ENCODE results near the gene MCCC1. TPM values are rescaled to one million over a fixed set of nuclear protein-coding genes. Genes with fewer than 3 reads are reported as not detected.

The MCCC1 gene
- total RNA-seq, 1 donor from 2014 or later, result 24.1 TPM

GRCh38 chr3:183087184-183087583 is 12.1 kb downstream of the MCCC1 start:
- Mint-ChIP-seq H3K9me3 (ENCODE audit: low read depth) (no peaks in the 10 kb centered on the region), H3K27me3 (ENCODE audit: low read depth) (no peaks in the 10 kb centered on the region), H3K27ac (ENCODE audit: unreplicated experiment) (no peak overlapping the region), H3K4me3 (ENCODE audit: unreplicated experiment) (no peak overlapping the region), H3K4me1 (ENCODE audit: low read depth) (peaks cover 6% of the 10 kb centered on the region), H3K36me3 (ENCODE audit: low read depth) (peaks cover 45% of the 10 kb centered on the region)
- TF ChIP-seq CTCF (IDR thresholded peaks at IDR 0.05), result no peak
- no peak for DNase-seq (ENCODE audit: low spot score)

- Mint-ChIP-seq H3K27ac (ENCODE audit: unreplicated experiment) (peak overlapping the region; percentile 8), H3K9me3 (ENCODE audit: low read depth) (no peaks in the 10 kb centered on the region), H3K27me3 (ENCODE audit: low read depth) (no peaks in the 10 kb centered on the region), H3K4me3 (ENCODE audit: unreplicated experiment) (no peak overlapping the region), H3K4me1 (ENCODE audit: low read depth) (peaks cover 6% of the 10 kb centered on the region), H3K36me3 (ENCODE audit: low read depth) (peaks cover 41% of the 10 kb centered on the region)
- peak; percentile 66 for TF ChIP-seq CTCF (IDR thresholded peaks at IDR 0.05)
- no peak for DNase-seq (ENCODE audit: low spot score)
Measured at GRCh38 chr3:183085634-183086390, 13.5 kb downstream of the MCCC1 start.

- Mint-ChIP-seq H3K4me3 (ENCODE audit: unreplicated experiment) (no peak overlapping the region), H3K36me3 (ENCODE audit: low read depth) (peaks cover 49% of the 10 kb centered on the region), H3K27me3 (ENCODE audit: low read depth) (no peaks in the 10 kb centered on the region), H3K4me1 (ENCODE audit: low read depth) (peaks cover 6% of the 10 kb centered on the region), H3K9me3 (ENCODE audit: low read depth) (peaks cover 13% of the 10 kb centered on the region), H3K27ac (ENCODE audit: unreplicated experiment) (no peak overlapping the region)
- TF ChIP-seq CTCF (IDR thresholded peaks at IDR 0.05), result no peak
- no peak for DNase-seq (ENCODE audit: low spot score)
Measured at GRCh38 chr3:183082355-183082915, 16.9 kb downstream of the MCCC1 start.

DNA sequence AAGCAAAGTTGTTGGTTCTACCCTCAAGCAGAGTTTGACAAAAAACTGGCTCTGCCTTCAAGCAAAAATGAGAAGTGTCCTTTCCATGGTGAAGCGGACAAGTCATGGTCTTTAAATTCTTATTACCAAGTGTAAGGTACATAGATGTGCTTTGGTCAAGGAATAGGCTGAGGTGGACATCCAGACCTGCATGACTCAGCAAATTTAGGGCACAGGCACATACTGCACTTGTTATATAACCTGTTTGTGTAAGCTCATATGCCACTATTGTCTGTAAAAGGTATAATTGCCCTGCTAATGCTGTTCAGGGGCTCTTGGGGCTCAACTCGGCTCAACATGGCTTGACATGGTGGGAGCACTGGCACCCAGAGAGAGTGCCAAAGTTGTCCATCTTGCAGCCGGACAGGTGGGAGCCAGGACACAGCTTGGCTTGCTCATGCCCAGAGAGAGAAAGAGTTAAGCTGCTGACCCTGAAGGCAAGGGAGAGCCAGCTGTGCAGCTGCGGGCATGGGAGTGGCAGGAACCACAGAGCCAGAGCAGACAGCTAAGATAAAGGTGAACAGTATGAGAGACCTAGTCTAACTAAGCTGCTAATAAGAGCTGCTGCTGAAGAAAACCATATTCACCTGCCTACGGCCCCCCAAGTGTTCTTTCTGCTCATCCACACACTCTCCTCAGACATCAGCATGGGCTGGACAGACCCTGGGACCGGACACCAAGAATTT is 17.7 kb downstream of the MCCC1 start:
- TF ChIP-seq CTCF (IDR thresholded peaks at IDR 0.05), result no peak
- no peak overlapping the region for H3K27ac Mint-ChIP-seq (ENCODE audit: unreplicated experiment)
- peaks cover 13% of the 10 kb centered on the region for H3K9me3 Mint-ChIP-seq (ENCODE audit: low read depth)
- peaks cover 6% of the 10 kb centered on the region for H3K4me1 Mint-ChIP-seq (ENCODE audit: low read depth)
- peaks cover 49% of the 10 kb centered on the region for H3K36me3 Mint-ChIP-seq (ENCODE audit: low read depth)
- H3K4me3 Mint-ChIP-seq (ENCODE audit: unreplicated experiment), result no peak overlapping the region
- no peak for DNase-seq (ENCODE audit: low spot score)
- H3K27me3 Mint-ChIP-seq (ENCODE audit: low read depth), result no peaks in the 10 kb centered on the region

- Mint-ChIP-seq H3K27me3 (ENCODE audit: low read depth) (no peaks in the 10 kb centered on the region), H3K27ac (ENCODE audit: unreplicated experiment) (peak overlapping the region; percentile 32), H3K36me3 (ENCODE audit: low read depth) (peaks cover 46% of the 10 kb centered on the region), H3K4me3 (ENCODE audit: unreplicated experiment) (no peak overlapping the region), H3K4me1 (ENCODE audit: low read depth) (no peaks in the 10 kb centered on the region), H3K9me3 (ENCODE audit: low read depth) (peaks cover 13% of the 10 kb centered on the region)
- no peak for DNase-seq (ENCODE audit: low spot score)
- no peak for TF ChIP-seq CTCF (IDR thresholded peaks at IDR 0.05)
Measured at GRCh38 chr3:183080628-183081027, 18.7 kb downstream of the MCCC1 start.

Measured in chondrocyte (in vitro differentiated cells).